HG03354 (cell line): ENCODE measurements around the gene FHIT.
A peak's percentile ranks its signal among the peaks of the same experiment; 100 is the strongest.

Source experiments
- ATAC-seq: cut with Tn5 transposase; IDR thresholded peaks from one replicate; pipeline ENCODE4 v1.9.1; 2021; ENCODE audit warnings: mild to moderate bottlenecking; ENCODE audit not compliant: unreplicated experiment, poor library complexity, severe bottlenecking

FHIT gene

GRCh38 chr3:60307562-60308199 is 943.6 kb downstream of the FHIT start:
- no peak for ATAC-seq

GRCh38 chr3:60304112-60304511 is 947.1 kb downstream of the FHIT start:
- ATAC-seq: no peak

- no peak for ATAC-seq
Observed at GRCh38 chr3:60303160-60303559, 948.1 kb downstream of the FHIT start.

- ATAC-seq: no peak
Observed at GRCh38 chr3:60301142-60301541, 950.1 kb downstream of the FHIT start.

- no peak for ATAC-seq
Observed at GRCh38 chr3:60298141-60298540, 953.1 kb downstream of the FHIT start.

GRCh38 chr3:60294181-60294580 is 957.1 kb downstream of the FHIT start:
- ATAC-seq: no peak

- no peak for ATAC-seq
Observed at GRCh38 chr3:60291115-60291514, 960.1 kb downstream of the FHIT start.

GRCh38 chr3:60290122-60290492 is 961.1 kb downstream of the FHIT start:
- no peak for ATAC-seq

GRCh38 chr3:60289341-60290121 is 961.7 kb downstream of the FHIT start:
- no peak for ATAC-seq

GRCh38 chr3:60282866-60283265 is 968.4 kb downstream of the FHIT start:
- no peak for ATAC-seq

- no peak for ATAC-seq
Observed at GRCh38 chr3:60281970-60282369, 969.3 kb downstream of the FHIT start.

- ATAC-seq: no peak
Observed at GRCh38 chr3:60277361-60277800, 973.9 kb downstream of the FHIT start.

GRCh38 chr3:60276615-60277014 is 974.6 kb downstream of the FHIT start:
- no peak for ATAC-seq

- no peak for ATAC-seq
Observed at GRCh38 chr3:60274646-60275045, 976.6 kb downstream of the FHIT start.

- no peak for ATAC-seq
Observed at GRCh38 chr3:60274098-60274497, 977.2 kb downstream of the FHIT start.

- ATAC-seq: no peak
Observed at GRCh38 chr3:60269829-60270266, 981.4 kb downstream of the FHIT start.

GRCh38 chr3:60269377-60269776 is 981.9 kb downstream of the FHIT start:
- no peak for ATAC-seq

GRCh38 chr3:60268123-60268522 is 983.1 kb downstream of the FHIT start:
- peak; percentile 78 for ATAC-seq

- ATAC-seq: no peak
Observed at GRCh38 chr3:60266444-60266843, 984.8 kb downstream of the FHIT start.

- ATAC-seq: no peak
Observed at GRCh38 chr3:60263191-60263590, 988.1 kb downstream of the FHIT start.

GRCh38 chr3:60262546-60262945 is 988.7 kb downstream of the FHIT start:
- no peak for ATAC-seq
